Fibroblast of peridontal ligament (primary cell): ENCODE results near the gene UVRAG.

Experiments
- DNase-seq: peaks from one replicate; pipeline ENCODE4 v3.0.0-alpha.2; 2010; ENCODE audit errors: extremely low read depth

The UVRAG gene

DNA sequence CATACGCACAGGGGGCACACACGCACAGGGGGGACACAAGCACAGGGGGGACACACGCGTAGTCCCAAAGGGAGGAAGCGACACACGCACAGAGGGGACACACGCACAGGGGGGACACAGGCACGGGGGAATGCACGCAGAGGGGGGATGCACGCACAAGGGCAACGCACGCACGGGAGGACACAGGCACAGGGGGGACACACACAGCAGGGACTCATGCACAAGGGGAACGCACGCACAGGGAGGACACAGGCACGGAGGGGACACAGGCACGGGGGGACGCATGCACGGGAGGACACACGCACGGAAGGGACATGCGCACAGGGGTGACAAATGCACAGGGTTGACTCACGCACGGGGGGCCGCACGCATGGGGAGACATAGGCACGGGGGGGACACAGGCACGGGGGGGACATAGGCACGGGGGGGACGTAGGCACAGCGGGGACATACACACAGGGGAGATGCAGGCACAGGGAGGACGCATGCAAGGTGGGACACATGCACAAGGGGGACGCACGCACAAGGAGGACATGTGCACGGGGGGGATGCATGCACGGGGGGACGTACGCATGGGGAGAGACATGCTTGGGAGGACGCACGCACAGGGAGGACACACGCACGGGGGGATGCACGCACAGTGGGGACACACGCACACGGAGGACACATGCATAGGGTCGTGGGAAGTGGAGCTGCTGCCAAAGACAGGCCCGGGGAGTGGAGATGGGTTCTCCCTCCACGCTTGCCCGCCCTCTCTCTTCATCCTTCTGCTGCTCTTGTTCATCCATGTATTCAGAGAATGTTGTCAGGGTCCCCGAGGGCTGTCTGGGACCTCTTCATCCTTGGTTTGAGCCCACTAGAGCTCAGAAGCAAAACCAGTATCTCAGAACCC, 350.1 kb downstream of the UVRAG start:
- no peak for DNase-seq

DNA sequence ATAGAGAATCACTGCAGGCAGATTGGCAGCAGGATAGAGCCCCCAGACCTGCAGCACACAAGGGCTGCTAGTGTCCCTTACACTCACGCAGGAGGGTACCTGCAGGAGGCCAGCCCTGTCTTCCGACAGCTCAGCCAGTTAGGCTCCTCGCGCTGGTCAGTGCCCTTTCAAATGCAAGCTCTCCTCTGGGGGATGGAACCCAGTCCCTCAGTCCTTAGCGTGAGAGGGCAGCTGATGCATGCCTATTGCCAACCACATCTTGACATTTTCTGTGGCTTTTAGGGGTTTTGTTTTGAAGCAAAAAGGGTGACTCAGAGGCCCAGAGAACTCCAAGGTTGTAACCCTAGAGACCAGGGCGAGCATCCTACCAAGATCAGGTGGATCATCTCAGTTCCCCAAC, 351.3 kb downstream of the UVRAG start:
- DNase-seq: no peak

DNA sequence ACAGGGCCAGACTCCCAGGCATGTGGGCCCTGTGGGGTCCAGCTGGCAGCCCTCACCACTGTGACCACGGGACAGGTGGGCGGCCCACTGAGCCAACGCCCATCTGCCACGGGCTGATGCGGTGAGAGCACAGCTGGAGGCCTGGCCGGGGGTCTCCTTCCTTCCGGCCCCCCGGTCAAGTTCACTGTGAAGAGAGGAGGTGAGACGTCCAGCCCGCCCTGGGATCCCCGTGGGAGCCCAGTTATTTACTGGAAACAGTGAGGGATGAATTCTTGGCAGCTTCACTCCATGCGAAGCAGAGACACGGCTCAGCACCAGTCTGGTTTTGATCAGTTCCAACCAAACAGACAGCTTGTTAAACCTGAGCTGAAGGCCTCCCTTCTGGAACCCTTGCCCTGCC, 352.6 kb downstream of the UVRAG start:
- DNase-seq: peak; percentile 20

DNA sequence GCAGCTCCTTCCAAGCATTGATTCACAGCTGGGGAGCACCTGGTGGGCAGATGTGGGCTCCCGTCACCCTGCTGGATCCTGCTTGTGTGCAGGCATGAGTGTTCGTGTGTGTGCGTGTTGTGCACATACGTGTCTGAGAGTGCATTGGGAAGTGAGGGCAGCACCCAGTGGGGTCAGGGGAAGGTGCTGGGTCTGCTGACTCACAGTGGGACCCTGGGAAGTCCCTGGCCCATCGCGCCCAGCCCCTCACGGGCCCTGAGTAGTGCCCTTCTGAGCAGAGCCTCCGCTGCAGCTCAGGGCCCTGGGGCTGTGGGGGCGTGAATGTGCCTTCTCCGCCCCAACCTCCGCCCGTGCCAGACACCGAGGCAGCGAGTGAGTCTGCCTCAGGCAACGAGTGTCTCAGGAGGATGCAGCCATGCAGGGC, 354.5 kb downstream of the UVRAG start:
- DNase-seq: no peak

DNA sequence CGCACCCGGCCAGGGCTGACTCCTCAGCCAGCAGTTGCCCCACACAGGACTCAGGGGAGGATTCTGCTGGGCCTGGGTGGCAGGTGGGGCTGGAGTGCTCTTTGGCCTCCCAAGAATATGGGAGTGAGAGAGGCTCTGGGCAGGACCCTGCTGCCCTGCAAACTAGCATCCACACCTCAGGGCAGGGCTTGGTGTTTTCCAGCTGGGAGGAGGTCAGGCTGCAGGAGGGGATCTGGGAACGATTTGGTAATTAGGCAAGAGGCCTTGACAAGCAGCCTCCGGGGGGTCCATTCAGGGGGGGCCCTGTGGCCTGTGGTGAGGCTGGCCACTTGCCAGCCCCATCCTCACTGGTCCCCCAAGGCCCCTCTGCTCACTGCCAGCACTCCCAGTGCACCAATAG, 355.5 kb downstream of the UVRAG start:
- no peak for DNase-seq

DNA sequence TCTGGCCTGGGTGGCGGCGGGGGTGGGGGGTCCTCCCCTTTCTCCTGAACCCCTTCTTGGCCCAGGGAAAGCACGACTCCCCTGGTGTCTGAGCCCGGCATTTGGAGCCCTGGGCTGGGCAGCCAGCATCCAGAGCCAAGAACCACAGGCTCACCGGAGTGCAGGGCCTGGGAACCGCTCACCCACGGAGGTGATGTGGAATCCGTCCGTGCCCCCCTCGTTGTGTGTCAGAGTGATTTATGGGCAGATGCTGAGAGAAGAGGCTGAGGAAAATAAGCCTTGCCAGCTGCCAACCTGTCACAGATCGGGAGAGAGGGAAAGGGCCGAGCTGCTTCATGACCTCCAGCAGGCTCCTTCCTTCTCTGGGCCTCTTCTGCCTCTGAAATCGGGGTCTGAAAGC, 357.6 kb downstream of the UVRAG start:
- DNase-seq: no peak

DNA sequence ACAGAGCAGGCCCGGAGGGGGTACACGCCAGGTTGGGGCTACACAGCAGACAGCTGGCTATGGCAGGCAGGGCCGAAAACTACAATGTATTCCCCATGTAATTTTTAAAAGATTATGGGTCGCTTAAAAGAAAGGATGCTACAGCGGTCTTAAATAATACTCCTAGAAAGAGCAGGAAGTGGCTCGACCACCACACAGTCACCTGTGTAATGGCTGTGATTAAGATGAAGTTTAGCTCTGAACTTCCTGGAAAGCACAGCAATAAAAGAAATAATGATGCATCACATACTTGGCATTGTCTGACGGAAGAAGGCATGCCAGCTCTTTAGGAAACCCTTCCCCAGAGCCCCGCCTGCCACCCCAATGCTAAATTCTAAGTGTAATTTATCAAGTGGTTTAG, 358.7 kb downstream of the UVRAG start:
- no peak for DNase-seq

DNA sequence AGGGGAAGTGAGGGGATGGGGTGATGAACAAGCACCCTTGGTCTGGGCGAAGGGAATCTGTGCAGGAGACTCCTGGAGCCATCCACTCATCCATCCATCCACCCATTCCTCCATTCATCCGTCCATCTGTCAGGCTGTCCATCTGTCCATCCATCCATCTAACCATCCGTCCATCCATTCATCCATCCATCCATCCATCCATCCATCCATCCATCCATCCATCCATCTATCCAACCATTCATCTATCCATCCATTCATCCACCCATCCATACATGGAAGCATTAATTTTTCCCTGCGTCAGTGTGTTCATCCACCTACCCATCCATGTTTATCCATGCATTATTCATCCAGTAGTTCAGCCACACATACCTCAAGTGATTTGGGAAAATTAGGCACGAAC, 359.3 kb downstream of the UVRAG start:
- no peak for DNase-seq

DNA sequence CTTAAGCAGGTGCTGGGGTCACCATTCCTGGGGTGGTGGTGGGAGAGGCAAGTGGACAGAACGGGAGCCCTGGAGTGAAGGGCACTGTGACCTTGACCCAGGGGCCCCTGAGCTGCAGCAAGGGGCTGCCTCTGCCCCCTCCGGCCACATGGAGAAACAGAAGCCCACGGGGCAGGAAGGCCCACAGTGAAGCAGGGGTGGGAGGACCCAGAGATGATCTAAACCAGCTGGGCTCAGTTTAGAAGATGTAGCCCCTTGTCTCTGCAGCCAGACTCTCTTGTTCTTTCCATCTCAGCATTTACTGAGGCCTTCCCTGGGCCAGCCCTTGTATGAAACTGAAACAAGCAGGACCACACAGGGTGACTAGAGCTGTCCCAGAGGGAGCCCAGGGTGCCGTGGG, 360.8 kb downstream of the UVRAG start:
- DNase-seq: no peak

DNA sequence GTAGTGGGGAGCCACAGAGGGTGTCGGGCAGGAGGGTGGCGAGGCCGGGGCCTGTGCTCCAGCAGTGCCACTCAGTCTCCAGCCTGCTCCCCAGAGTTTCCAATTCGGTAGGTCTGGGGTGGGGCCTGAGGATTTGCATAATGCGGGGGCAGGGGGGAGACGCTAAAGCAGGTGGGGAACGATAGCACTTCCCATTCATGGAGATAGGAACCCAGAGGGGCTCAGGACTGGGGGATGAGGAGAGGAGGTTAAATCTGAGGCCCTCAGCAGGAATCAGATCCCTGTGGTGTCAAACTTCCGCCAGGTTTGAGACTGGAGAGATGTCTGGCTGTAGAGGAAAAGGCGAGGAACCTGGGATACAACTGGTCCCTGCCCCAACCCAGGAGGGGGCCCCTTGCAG, 361.5 kb downstream of the UVRAG start:
- DNase-seq: no peak

DNA sequence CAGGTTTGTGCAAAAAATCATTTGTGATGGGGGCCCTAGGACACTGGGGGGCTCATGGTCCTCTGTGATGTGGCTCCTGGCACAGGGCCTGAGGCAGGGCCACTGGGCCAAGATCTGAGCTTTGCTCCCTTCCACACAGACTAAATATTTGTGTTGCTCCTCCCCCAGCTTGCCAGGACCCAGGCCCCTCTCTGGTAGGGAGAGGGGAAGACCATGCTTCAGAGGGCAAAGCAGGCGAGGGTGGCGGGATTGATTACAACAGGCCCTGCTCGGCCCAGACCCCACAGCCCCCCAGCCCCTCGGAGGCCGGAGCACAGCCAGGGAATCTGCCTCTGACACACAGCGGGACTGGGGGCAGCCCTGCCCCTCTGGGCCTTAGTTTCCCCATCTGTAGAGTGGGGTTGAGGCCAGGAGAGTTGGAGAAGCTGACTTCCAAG, 362.3 kb downstream of the UVRAG start:
- DNase-seq: no peak

DNA sequence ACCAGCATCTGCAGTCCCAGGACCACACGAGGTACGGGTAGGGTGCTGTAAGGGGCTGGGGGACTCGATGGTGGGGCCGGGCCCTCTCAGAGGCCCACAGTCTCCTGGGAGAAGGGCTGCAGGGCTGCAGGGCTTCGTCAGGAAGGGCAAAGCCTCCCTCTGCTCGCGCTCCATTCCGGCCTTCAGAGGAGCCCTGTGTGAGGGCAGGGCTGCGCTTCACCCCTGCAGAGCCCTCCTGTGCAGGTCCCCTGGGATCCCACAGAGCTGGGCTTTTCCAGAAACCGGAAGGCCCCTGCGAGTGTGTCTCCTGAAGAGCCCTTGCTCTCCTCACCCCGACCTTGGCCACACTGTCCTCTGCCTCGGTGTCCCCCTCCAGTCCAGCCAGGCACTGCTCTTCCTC, 364.1 kb downstream of the UVRAG start:
- no peak for DNase-seq

DNA sequence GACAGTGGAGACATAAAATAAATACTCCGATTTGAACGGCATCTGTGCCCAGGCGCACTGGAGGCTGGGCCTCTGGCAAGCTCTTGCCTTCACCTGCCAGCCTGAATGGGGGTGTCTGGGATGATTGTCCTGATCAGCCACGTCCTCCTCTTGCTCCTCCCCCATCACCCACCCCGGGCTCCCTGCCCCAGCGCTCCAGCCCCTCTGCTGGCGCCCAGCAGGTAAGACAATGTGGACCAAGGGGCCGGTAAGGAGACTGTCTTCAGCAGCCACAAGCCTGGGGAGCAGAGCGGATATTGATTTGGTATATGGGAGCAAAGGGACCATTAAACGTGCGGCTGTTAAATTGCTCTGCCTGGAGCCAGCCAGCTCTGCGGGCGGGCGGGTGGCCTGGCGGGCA, 366.4 kb downstream of the UVRAG start:
- DNase-seq: no peak

DNA sequence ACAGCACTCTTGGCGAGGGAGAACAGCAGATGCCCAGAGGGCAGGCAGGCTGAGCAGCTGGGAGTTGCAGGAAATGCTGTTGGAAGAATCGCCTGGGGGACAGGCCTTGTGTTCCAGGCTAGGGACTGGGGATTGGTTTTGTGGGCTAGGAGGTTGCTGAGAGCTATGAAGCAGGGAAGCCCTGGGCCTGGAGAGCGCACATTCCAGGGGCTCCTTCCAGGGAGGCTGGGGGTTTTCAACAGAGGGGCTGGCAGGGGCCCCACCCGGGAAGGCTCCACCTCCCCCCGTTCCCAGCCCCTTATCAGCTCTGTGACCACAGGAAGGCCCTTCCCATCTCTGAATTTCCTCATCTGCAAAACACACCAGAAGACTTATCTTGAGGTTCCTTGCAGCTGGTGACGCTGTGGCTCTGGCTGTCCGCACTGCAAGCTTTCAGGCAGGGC, 369.6 kb downstream of the UVRAG start:
- DNase-seq: no peak

DNA sequence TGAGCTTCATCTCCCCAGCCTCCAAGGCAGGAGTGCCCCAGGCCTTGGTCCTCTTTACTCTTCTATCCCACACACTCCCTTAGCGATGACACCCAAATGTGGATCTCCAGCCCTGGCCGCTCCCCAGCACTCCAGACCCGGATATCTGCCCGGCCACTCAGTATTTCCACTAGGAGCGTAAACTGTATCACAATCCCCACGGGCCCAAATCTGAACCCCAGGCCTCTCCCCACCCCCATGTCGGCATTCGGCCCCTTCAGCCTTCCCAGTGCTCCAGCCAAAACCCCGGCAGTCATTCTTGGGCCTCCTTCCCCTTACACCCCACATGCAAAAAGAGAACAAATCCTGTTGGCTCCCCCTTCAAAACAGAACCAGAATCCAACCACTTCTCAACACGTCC, 370.5 kb downstream of the UVRAG start:
- DNase-seq: no peak

DNA sequence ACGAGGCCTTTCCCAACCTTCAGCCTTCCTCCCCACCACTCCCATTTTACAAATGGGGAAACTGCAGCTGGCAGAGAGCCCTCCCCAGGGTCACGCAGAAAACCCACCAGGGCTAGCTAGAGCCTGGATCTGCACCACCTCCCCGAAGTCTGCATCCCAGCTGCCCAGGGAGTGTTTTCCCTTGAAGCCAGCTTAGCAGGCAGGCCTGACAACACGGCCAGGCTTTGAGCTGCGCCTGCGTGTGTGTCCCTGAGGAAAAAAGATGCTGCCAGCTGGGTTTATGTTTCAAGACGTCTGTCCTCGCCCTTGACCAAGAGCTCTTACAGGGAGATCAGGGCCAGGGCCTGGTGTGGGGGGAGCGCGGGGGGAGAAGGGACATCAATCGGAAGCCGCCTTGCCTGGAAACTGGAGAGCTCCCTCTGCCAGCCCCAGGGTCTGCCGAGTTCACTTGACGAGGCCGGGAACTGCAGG, 371.0 kb downstream of the UVRAG start:
- DNase-seq: peak; percentile 42

DNA sequence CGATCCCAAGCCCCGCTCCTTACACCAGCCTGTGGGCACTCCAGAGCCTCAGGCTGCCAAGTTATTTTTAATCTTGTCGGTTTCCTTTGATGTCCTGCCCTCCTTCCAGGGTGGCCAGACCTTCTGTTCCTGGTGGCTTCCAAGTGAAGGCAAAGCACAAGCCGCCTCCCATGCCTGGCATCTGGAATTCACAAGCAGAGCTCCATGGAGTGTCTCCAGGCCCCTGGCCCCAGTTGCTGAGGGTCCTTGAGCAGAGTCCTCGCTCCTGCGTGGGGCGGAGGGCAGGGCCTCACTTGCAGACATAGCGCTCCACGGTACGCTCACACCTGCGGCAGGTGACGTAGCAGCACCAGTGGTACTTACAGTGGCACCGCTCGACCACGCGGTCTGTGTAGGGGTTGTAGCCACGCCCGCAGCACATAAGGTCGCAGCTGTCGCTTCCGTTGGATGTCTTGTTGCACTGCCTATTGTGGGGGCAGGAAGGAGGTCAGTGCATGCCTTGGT, 371.8 kb downstream of the UVRAG start:
- no peak for DNase-seq

DNA sequence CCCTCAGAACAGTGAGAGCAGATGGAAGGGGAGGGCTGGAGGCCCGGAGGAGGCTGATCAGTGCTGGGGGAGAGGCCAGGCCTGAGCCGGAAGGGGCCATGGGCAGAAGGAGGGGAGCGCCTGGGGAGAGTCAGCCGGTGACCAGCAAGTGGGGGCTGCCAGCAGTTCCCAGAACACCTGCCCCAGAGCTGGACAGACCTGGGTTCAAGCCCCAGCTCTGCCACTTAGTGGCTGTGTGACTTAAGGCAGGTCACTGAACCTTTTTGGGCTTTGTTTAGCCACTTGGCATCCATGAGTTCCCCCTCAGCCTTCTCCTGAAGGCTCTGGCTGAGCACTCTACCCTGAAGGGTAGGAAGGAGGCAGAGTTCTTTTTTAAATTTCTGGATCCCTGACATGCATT, 373.9 kb downstream of the UVRAG start:
- no peak for DNase-seq

DNA sequence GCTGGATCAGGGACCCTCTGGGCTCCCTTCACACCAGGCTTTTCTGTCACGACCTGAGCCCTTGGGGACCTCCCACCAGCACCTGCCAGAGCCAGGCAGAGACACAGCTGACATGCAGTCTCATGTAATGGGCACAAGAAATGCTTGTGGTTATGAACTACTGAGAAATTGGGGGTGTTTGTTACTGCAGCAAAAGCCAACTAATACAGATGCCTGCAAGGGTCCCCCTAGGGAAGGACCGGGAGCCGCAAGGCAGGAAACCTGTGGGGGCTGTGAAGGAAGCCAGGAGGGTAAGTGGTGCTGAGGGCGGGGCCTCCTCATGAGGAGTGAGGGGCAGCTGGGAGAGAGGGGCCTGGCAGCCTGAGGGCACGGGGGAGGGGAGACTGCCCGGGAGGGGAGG, 374.7 kb downstream of the UVRAG start:
- DNase-seq: no peak

DNA sequence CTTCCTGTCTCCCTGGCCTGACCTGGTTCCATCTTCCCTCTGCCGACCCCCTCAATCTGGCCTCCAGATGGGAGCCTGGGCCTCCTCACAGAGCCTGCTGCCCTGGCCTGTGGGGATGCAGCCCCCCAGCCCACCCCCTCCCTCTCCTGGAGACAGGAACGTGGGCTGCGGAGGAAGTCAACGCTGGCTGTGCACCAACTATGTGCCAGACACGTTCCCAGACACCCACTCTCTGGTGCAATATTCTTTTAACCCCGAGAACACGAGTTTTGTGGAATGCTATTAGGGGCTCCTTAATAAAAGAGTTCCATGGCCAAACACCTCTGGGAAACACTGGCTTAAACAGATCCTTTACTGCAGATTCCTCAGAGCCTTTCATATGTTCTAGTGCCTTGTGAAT, 375.4 kb downstream of the UVRAG start:
- no peak for DNase-seq
